Gastrocnemius medialis (tissue), 4 donors: ENCODE data around the gene GTF2I.
"Not testable (repeated sequence)": the region's sequence is repeated elsewhere in the genome, so short reads cannot be mapped to it uniquely, and the experiment has no call there.

Experiments
- CTCF ChIP-seq, 5 experiments: fragments of 450-650 bp in 3 of 5; fragments of 200-600 bp in 2 of 5; sonication (generic) in 2 of 5; IDR thresholded peaks in 4 of 5; conservative IDR thresholded peaks in 1 of 5; 1 replicate in 4 of 5; 2 replicates in 1 of 5; pipeline ENCODE4 v1.5.1; 2016 to 2019; ENCODE audit warnings: antibody characterized with exemption in 5 of 5, mild to moderate bottlenecking in 3 of 5, moderate library complexity in 3 of 5
- POLR2A ChIP-seq, 2 donors: fragments of 450-650 bp; IDR thresholded peaks; one replicate each; pipeline ENCODE4 v1.6.1; 2017; ENCODE audit warnings: antibody characterized with exemption in 2 of 2, mild to moderate bottlenecking in 2 of 2, moderate library complexity in 2 of 2

- not testable (repeated sequence) for TF ChIP-seq POLR2A (IDR thresholded peaks at IDR 0.05); CTCF (IDR thresholded peaks at IDR 0.05 in 4 of 5, conservative IDR thresholded peaks at IDR 0.05 in 1 of 5)
These were observed 124.2 kb downstream of the GTF2I start for GRCh38 chr7:74781746-74782145.
